CD8-positive, alpha-beta T cell (primary cell): Measurements from ENCODE around the gene MIA3. TPM values are rescaled to one million over a fixed set of nuclear protein-coding genes. Genes with fewer than 3 reads are reported as not detected.

Source experiments
- total RNA-seq, 46 experiments: library from RNA in 2 of 46; stranded (reverse) in 2 of 46; gene quantifications; one replicate each; pipeline ENCODE4 v1.2.3 and lab custom pipeline; 2021 to 2026

MIA3 gene
- total RNA-seq, 2 experiments from 2014 or later, result 132 to 144 TPM

Other genes with a start within 250 kb of the MIA3 start
- gene HHIPL2, start 70.0 kb upstream of the MIA3 start, total RNA-seq, result under 1 TPM in 1 of 2 experiments, not detected in 1; 0.24 TPM
- gene TAF1A, start 28.2 kb upstream of the MIA3 start, total RNA-seq, result 1 to 10 TPM; 5.3 to 5.6 TPM
- 10 to 100 TPM; 22.0 to 22.7 TPM for gene AIDA, start 94.4 kb downstream of the MIA3 start, total RNA-seq
- 10 to 100 TPM; 33.9 to 39.6 TPM for gene BROX, start 94.5 kb downstream of the MIA3 start, total RNA-seq
- not detected for gene FAM177B, start 119.1 kb downstream of the MIA3 start, total RNA-seq
- 1 to 10 TPM in 1 of 2 experiments, under 1 TPM in 1; 0.73 to 1.0 TPM for gene DISP1, start 196.9 kb downstream of the MIA3 start, total RNA-seq